H1 (cell line): Measurements from ENCODE around the gene SMIM41. TPM values are rescaled to one million over a fixed set of nuclear protein-coding genes. Genes with fewer than 3 reads are reported as not detected.

Source experiments
- ASH2L ChIP-seq: fragments of 200-600, 300-600 bp; sonication (generic); IDR thresholded peaks from one replicate; pipeline ENCODE4 v1.7.1; 2017; ENCODE audit warnings: low read length
- CBX5 ChIP-seq: fragments of 300-800, 300-1000 bp; sonication (generic); IDR thresholded peaks from 2 replicates; pipeline ENCODE4 v1.7.1; 2016; ENCODE audit warnings: antibody characterized with exemption, low read length, low read depth
- CEBPB ChIP-seq: IDR thresholded peaks from 2 replicates; pipeline ENCODE4 v1.6.1; 2012; ENCODE audit warnings: low read depth, low read length
- CHD1 ChIP-seq: IDR thresholded peaks from 2 replicates; pipeline ENCODE4 v1.6.1; 2012; ENCODE audit warnings: low read depth, low read length, improper control_type of control experiment
- CHD2 ChIP-seq: IDR thresholded peaks from 2 replicates; pipeline ENCODE4 v1.6.1; 2012; ENCODE audit warnings: low read length, improper control_type of control experiment
- EGR1 ChIP-seq: IDR thresholded peaks from 2 replicates; pipeline ENCODE4 v1.6.1; 2011; ENCODE audit warnings: low read depth, low read length, borderline replicate concordance
- EP300 ChIP-seq, 2 experiments: IDR thresholded peaks; 1 replicate in 1 of 2; 2 replicates in 1 of 2; pipeline ENCODE4 v1.6.1; 2011 to 2012; ENCODE audit warnings: low read depth in 2 of 2, low read length in 2 of 2, mild to moderate bottlenecking in 2 of 2, borderline replicate concordance in 1 of 2, inconsistent platforms in 1 of 2, moderate library complexity in 1 of 2
- GTF2F1 ChIP-seq: IDR thresholded peaks from 2 replicates; pipeline ENCODE4 v1.6.1; 2012; ENCODE audit warnings: low read depth, low read length, improper control_type of control experiment, borderline replicate concordance
- HDAC2 ChIP-seq, 2 experiments: fragments of 300-600 bp in 1 of 2; sonication (generic) in 1 of 2; IDR thresholded peaks; 2 replicates each; pipeline ENCODE4 v1.6.1; 2011 to 2012; ENCODE audit warnings: low read depth in 2 of 2, low read length in 2 of 2, mild to moderate bottlenecking in 2 of 2, moderate library complexity in 2 of 2, borderline replicate concordance in 1 of 2, inconsistent platforms in 1 of 2
- HDAC6 ChIP-seq: IDR thresholded peaks from one replicate; pipeline ENCODE4 v1.7.1; 2012; ENCODE audit warnings: low read depth, mild to moderate bottlenecking, inconsistent platforms, low read length, moderate library complexity
- JUN ChIP-seq: IDR thresholded peaks from 2 replicates; pipeline ENCODE4 v1.6.1; 2011; ENCODE audit warnings: low read depth, mild to moderate bottlenecking, improper control_type of control experiment, low read length
- KDM4A ChIP-seq: IDR thresholded peaks from one replicate; pipeline ENCODE4 v1.7.1; 2012; ENCODE audit warnings: low read depth, mild to moderate bottlenecking, moderate library complexity, low read length, inconsistent platforms; ENCODE audit not compliant: severe bottlenecking
- KDM5A ChIP-seq: fragments of 200-600 bp; IDR thresholded peaks from 2 replicates; pipeline ENCODE4 v1.7.1; 2012; ENCODE audit warnings: mild to moderate bottlenecking, low read length, inconsistent platforms, mixed read lengths
- NANOG ChIP-seq: IDR thresholded peaks from 2 replicates; pipeline ENCODE4 v1.6.1; 2011; ENCODE audit warnings: low read length, low read depth, mild to moderate bottlenecking, inconsistent platforms; ENCODE audit not compliant: insufficient read depth, poor library complexity, severe bottlenecking
- RBBP5 ChIP-seq: IDR thresholded peaks from 2 replicates; pipeline ENCODE4 v1.7.1; 2012; ENCODE audit warnings: low read depth, mild to moderate bottlenecking, inconsistent platforms, low read length, moderate library complexity, borderline replicate concordance
- SIX5 ChIP-seq: IDR thresholded peaks from 2 replicates; pipeline ENCODE4 v1.6.1; 2011; ENCODE audit warnings: mild to moderate bottlenecking, low read depth, low read length
- SRF ChIP-seq: IDR thresholded peaks from 2 replicates; pipeline ENCODE4 v1.6.1; 2011; ENCODE audit warnings: mild to moderate bottlenecking, low read depth, low read length, moderate library complexity
- SUZ12 ChIP-seq: fragments of 200-600 bp; sonication (generic); IDR thresholded peaks from 2 replicates; pipeline ENCODE4 v1.6.1; 2012; ENCODE audit warnings: mild to moderate bottlenecking, inconsistent platforms, low read length, moderate library complexity, mixed read lengths
- TBP ChIP-seq: IDR thresholded peaks from 2 replicates; pipeline ENCODE4 v1.6.1; 2011; ENCODE audit warnings: low read depth, low read length, improper control_type of control experiment
- TEAD4 ChIP-seq: IDR thresholded peaks from 2 replicates; pipeline ENCODE4 v1.6.1; 2012; ENCODE audit warnings: low read depth, low read length, inconsistent platforms, mixed read lengths
- polyA plus RNA-seq, 7 experiments: library from polyadenylated mRNA; depleted of rRNA in 3 of 7; stranded (reverse) in 5 of 7; unstranded in 2 of 7; fragments of >200 nt in 5 of 7; fragments of 200-250 nt in 2 of 7; gene quantifications; 1 replicate in 5 of 7; 2 replicates in 1 of 7; 4 replicates in 1 of 7; pipeline versions ENCODE4 v1.2.1 to v1.2.3, GENCODE V29; 2011 to 2013; ENCODE audit warnings: missing spikeins in 2 of 7, mixed read lengths in 2 of 7
- total RNA-seq: library from RNA; stranded (reverse); fragmentation: NEBNext Ultra II Directional; extraction: Animal tissue kit (Norgen Biotek cat#: 25700); gene quantifications from 2 replicates; pipeline ENCODE4 v1.2.1, GENCODE V29; 2021

Gene SMIM41
- total and polyA plus RNA-seq, 2 of the 8 experiments (the other 6 are each of a cell fraction or from before 2014, with no cell fraction given): 0.28 to 0.98 TPM

DNA sequence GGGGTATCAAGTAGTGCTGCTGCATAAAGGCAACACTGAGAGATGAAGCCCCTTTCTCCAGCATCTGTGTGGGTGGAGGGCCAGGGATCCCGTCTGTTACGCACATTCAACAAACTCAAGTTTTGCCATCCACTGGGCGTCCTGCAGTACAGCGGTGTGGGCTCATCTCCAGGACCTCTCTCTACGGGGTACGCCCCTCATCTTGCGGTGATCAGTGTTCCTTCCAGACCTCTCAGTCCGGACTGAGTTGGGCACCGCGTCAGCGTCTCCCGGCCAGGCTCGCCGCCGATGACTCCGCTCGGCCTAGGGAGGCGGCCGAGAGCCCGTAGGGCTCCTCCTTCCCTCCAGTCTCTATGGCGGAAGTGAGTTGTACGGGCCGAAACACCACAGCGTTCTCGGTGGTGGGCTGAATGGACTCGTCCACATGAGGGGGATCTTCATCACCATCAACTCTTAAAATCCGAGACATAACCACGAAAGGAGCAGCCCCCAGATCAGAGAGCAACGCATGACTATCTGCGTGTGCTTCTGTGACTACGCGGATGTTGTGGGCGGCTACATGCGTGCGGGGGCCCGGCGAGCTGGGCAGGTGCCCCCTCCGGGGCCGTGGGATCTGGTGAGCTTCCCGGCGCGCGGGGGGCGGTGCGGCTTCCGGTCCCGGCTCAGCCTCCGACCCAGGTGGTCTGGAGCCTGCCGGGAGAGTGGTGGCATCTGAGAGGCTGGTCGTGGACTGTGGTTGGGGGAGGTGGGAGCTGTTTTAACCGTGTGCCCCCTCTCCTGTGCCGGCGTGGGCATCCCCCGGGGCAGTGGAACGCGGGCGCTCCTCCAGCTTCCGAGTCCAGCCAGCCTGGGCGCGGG, 9.9 kb upstream of the SMIM41 start, which contains the start of gene ATG101 (continued):
- TF ChIP-seq SIX5 (peak; percentile 38; the same call in 1 of the 2 replicates), EP300 (IDR thresholded peaks at IDR 0.05; ENCODE audit: borderline replicate concordance in 1 of 2, low read depth in 2 of 2, low read length in 2 of 2) (peak in 1 of 2 experiments; percentile 100; a peak in 2 of 3 replicates), ASH2L (peak; percentile 77), TBP (peak; percentile 44), JUN (no peak), CBX5 (no peak), HDAC2 (IDR thresholded peaks at IDR 0.05; ENCODE audit: borderline replicate concordance in 1 of 2, low read depth in 2 of 2, low read length in 2 of 2) (0 out of 4 replicates have a peak, but pooled peaks of 1 of the 2 experiments have one; percentile 73), KDM5A (no peak), CHD1 (peak; percentile 99), GTF2F1 (no peak), SUZ12 (no peak), KDM4A (peak; percentile 72), NANOG (no peak), CEBPB (no peak), HDAC6 (no peak), EGR1 (peak; percentile 87), CHD2 (no peak), RBBP5 (no peak), TEAD4 (0 out of 2 replicates have a peak, but pooled peaks have one; percentile 23), SRF (no peak)
